Gastrocnemius medialis (tissue), 4 donors: ENCODE data around the gene SPACDR.

Experiments
- CTCF ChIP-seq, 5 experiments: fragments of 450-650 bp in 3 of 5; fragments of 200-600 bp in 2 of 5; sonication (generic) in 2 of 5; IDR thresholded peaks in 4 of 5; conservative IDR thresholded peaks in 1 of 5; 1 replicate in 4 of 5; 2 replicates in 1 of 5; pipeline ENCODE4 v1.5.1; 2016 to 2019; ENCODE audit warnings: antibody characterized with exemption in 5 of 5, mild to moderate bottlenecking in 3 of 5, moderate library complexity in 3 of 5
- POLR2A ChIP-seq, 2 donors: fragments of 450-650 bp; IDR thresholded peaks; one replicate each; pipeline ENCODE4 v1.6.1; 2017; ENCODE audit warnings: antibody characterized with exemption in 2 of 2, mild to moderate bottlenecking in 2 of 2, moderate library complexity in 2 of 2

- TF ChIP-seq CTCF (IDR thresholded peaks at IDR 0.05 in 4 of 5, conservative IDR thresholded peaks at IDR 0.05 in 1 of 5) (no peak), POLR2A (IDR thresholded peaks at IDR 0.05) (peak; percentile 79 to 90)
Observed at GRCh38 chr7:100478958-100479660, 15.0 kb upstream of the SPACDR start, which contains the start of gene TSC22D4.
